Neural progenitor cell (in vitro differentiated cells): Measurements from ENCODE around the gene BEST2. TPM values are rescaled to one million over a fixed set of nuclear protein-coding genes. Genes with fewer than 3 reads are reported as not detected.
"Not testable (repeated sequence)": the region's sequence is repeated elsewhere in the genome, so short reads cannot be mapped to it uniquely, and the experiment has no call there.

Source experiments
- DNase-seq: peaks from one replicate; pipeline ENCODE4 v3.0.0-alpha.2; 2016; ENCODE audit warnings: low spot score
- H2AFZ ChIP-seq: fragments of 200-600 bp; sonication (generic); replicated peaks from 2 replicates; pipeline ENCODE4 v1.6.1; 2016; ENCODE audit warnings: antibody characterized with exemption
- H3F3A ChIP-seq: fragments of 200-600 bp; sonication (generic); 2 replicates; pipeline ENCODE4 v1.6.1; 2016; ENCODE audit warnings: antibody characterized with exemption, low read depth
- H3K27ac ChIP-seq: fragments of 200-600 bp; sonication (generic); 2 replicates; pipeline ENCODE4 v1.5.1; 2016; ENCODE audit warnings: mild to moderate bottlenecking
- H3K27me3 ChIP-seq: fragments of 200-600 bp; sonication (generic); 2 replicates; pipeline ENCODE4 v1.6.1; 2016; ENCODE audit warnings: mild to moderate bottlenecking, moderate library complexity
- H3K36me3 ChIP-seq: fragments of 200-600 bp; sonication (generic); 2 replicates; pipeline ENCODE4 v1.5.1; 2016
- H3K4me1 ChIP-seq: fragments of 200-600 bp; sonication (generic); 2 replicates; pipeline ENCODE4 v1.6.1; 2016; ENCODE audit warnings: mixed run types
- H3K4me2 ChIP-seq: fragments of 200-600 bp; sonication (generic); 2 replicates; pipeline ENCODE4 v1.6.1; 2016
- H3K4me3 ChIP-seq: fragments of 200-600 bp; sonication (generic); 2 replicates; pipeline ENCODE4 v1.5.1; 2016
- H3K79me2 ChIP-seq: fragments of 200-600 bp; sonication (generic); 2 replicates; pipeline ENCODE4 v1.6.1; 2016; ENCODE audit warnings: low read depth
- H3K9ac ChIP-seq: fragments of 200-600 bp; sonication (generic); 2 replicates; pipeline ENCODE4 v1.6.1; 2016
- H3K9me3 ChIP-seq: fragments of 200-600 bp; sonication (generic); 2 replicates; pipeline ENCODE4 v1.5.1; 2016; ENCODE audit warnings: low read depth
- H4K20me1 ChIP-seq: fragments of 200-600 bp; sonication (generic); 2 replicates; pipeline ENCODE4 v1.6.1; 2016; ENCODE audit warnings: low read depth
- H3K27ac Mint-ChIP-seq: 3 replicates; pipeline ENCODE4 v1.8.0; 2021; ENCODE audit warnings: mixed read lengths
- H3K27me3 Mint-ChIP-seq: 2 replicates; pipeline ENCODE4 v1.8.0; 2022; ENCODE audit warnings: low read depth, mild to moderate bottlenecking, inconsistent platforms, moderate library complexity, mixed read lengths; ENCODE audit not compliant: insufficient read depth
- H3K36me3 Mint-ChIP-seq: 3 replicates; pipeline ENCODE4 v1.8.0; 2021; ENCODE audit warnings: mixed read lengths
- H3K4me1 Mint-ChIP-seq: 3 replicates; pipeline ENCODE4 v1.8.0; 2021; ENCODE audit warnings: mixed read lengths
- H3K4me3 Mint-ChIP-seq: 3 replicates; pipeline ENCODE4 v1.8.0; 2021; ENCODE audit warnings: mild to moderate bottlenecking, moderate library complexity, mixed read lengths
- H3K9me3 Mint-ChIP-seq: 3 replicates; pipeline ENCODE4 v1.8.0; 2020; ENCODE audit warnings: mixed read lengths
- CTCF ChIP-seq: fragments of 200-600 bp; sonication (generic); IDR thresholded peaks from 2 replicates; pipeline ENCODE4 v1.5.1; 2017; ENCODE audit warnings: antibody characterized with exemption, mild to moderate bottlenecking
- EZH2 ChIP-seq: fragments of 200-600 bp; sonication (generic); IDR thresholded peaks from 2 replicates; pipeline ENCODE4 v1.6.1; 2017; ENCODE audit warnings: antibody characterized with exemption, mild to moderate bottlenecking, moderate library complexity
- EZH2phosphoT487 ChIP-seq: fragments of 200-600 bp; sonication (generic); IDR thresholded peaks from 2 replicates; pipeline ENCODE4 v1.6.1; 2017; ENCODE audit warnings: antibody characterized with exemption
- total RNA-seq: library from RNA; depleted of rRNA; stranded (reverse); fragments of >200 nt; gene quantifications from 2 replicates; pipeline ENCODE4 v1.2.3, GENCODE V29; 2015; ENCODE audit warnings: low replicate concordance

The BEST2 gene
- total RNA-seq, 1 donor from 2014 or later: not detected

GRCh38 chr19:12722566-12723380 lies 28.8 kb upstream of the BEST2 start:
- DNase-seq: peak; percentile 100
- peak overlapping the region; percentile 94 for H3K4me2 ChIP-seq
- no peaks in the 10 kb centered on the region for H3K27me3 ChIP-seq
- peak overlapping the region; percentile 66 for H3K4me3 ChIP-seq
- H3F3A ChIP-seq: peaks cover 46% of the 10 kb centered on the region
- Mint-ChIP-seq H3K27me3 (peaks cover 11% of the 10 kb centered on the region), H3K9me3 (no peaks in the 10 kb centered on the region), H3K27ac (peak overlapping the region; percentile 99), H3K4me1 (peaks cover 22% of the 10 kb centered on the region), H3K36me3 (peaks cover 10% of the 10 kb centered on the region), H3K4me3 (peak overlapping the region; percentile 99)
- peaks cover 64% of the 10 kb centered on the region for H3K79me2 ChIP-seq
- H3K27ac ChIP-seq: peak overlapping the region; percentile 87
- no peaks in the 10 kb centered on the region for H3K9me3 ChIP-seq
- H3K36me3 ChIP-seq: peaks cover 3% of the 10 kb centered on the region
- peak overlapping the region; percentile 72 for H3K9ac ChIP-seq
- H2AFZ ChIP-seq: peak overlapping the region; percentile 75
- TF ChIP-seq CTCF (no peak), EZH2 (peak; percentile 34)
- peaks cover 23% of the 10 kb centered on the region for H4K20me1 ChIP-seq
- peaks cover 6% of the 10 kb centered on the region for H3K4me1 ChIP-seq

- Histone ChIP-seq H3K9me3 (no peaks in the 10 kb centered on the region), H3K4me2 (peak overlapping the region; percentile 94), H4K20me1 (peaks cover 22% of the 10 kb centered on the region), H3K9ac (peak overlapping the region; percentile 71), H3K4me1 (peaks cover 6% of the 10 kb centered on the region), H3K79me2 (peaks cover 59% of the 10 kb centered on the region), H3K36me3 (peaks cover 3% of the 10 kb centered on the region), H2AFZ (no peak overlapping the region), H3F3A (peaks cover 45% of the 10 kb centered on the region), H3K4me3 (peak overlapping the region; percentile 66), H3K27me3 (no peaks in the 10 kb centered on the region), H3K27ac (peak overlapping the region; percentile 42)
- Mint-ChIP-seq H3K27me3 (peaks cover 11% of the 10 kb centered on the region), H3K36me3 (peaks cover 13% of the 10 kb centered on the region), H3K27ac (peak overlapping the region; percentile 99), H3K4me3 (peak overlapping the region; percentile 99), H3K9me3 (no peaks in the 10 kb centered on the region), H3K4me1 (peaks cover 22% of the 10 kb centered on the region)
- peak; percentile 28 for DNase-seq
- TF ChIP-seq EZH2phosphoT487 (no peak), CTCF (no peak)
These were observed 28.3 kb upstream of the BEST2 start for GRCh38 chr19:12723381-12723640.

GRCh38 chr19:12723641-12724426 lies 27.8 kb upstream of the BEST2 start, which contains the start of gene TNPO2:
Gene TNPO2, minus strand, starts transcription at chr19:12723932. Its CDS starts 2,955 bp downstream, at chr19:12720977.
- no peaks in the 10 kb centered on the region for H3K9me3 Mint-ChIP-seq

GRCh38 chr19:12725612-12726011 lies 26.0 kb upstream of the BEST2 start:
- not testable (repeated sequence) for H4K20me1 ChIP-seq, H3K27me3 ChIP-seq, H2AFZ ChIP-seq, H3K27ac Mint-ChIP-seq, H3K4me3 ChIP-seq, H3K9me3 ChIP-seq, DNase-seq, H3K4me2 ChIP-seq, H3K4me1 ChIP-seq, H3K36me3 ChIP-seq, H3K9ac ChIP-seq, H3K9me3 Mint-ChIP-seq, H3K27ac ChIP-seq
- Histone ChIP-seq H3F3A (peaks cover 50% of the 10 kb centered on the region), H3K79me2 (peaks cover 42% of the 10 kb centered on the region)
- peaks cover 18% of the 10 kb centered on the region for H3K36me3 Mint-ChIP-seq
- peak overlapping the region; percentile 18 for H3K4me3 Mint-ChIP-seq
- peaks cover 19% of the 10 kb centered on the region for H3K4me1 Mint-ChIP-seq
- H3K27me3 Mint-ChIP-seq: peaks cover 11% of the 10 kb centered on the region

More at GRCh38 chr19:12723641-12724426, 27.8 kb upstream of the BEST2 start, which contains the start of gene TNPO2:
- peaks cover 22% of the 10 kb centered on the region for H4K20me1 ChIP-seq
- H3K27ac ChIP-seq: peak within 1 kb of the TSS; percentile 70
- peaks cover 53% of the 10 kb centered on the region for H3K79me2 ChIP-seq
- H3F3A ChIP-seq: peaks cover 43% of the 10 kb centered on the region
- peaks cover 22% of the 10 kb centered on the region for H3K4me1 Mint-ChIP-seq
- H3K27me3 ChIP-seq: no peaks in the 10 kb centered on the region
- peak; percentile 92 for DNase-seq
- peak within 1 kb of the TSS; percentile 94 for H3K4me2 ChIP-seq
- H3K27me3 Mint-ChIP-seq: peaks cover 11% of the 10 kb centered on the region
- H3K4me1 ChIP-seq: peaks cover 6% of the 10 kb centered on the region
- no peaks in the 10 kb centered on the region for H3K9me3 ChIP-seq
- H3K36me3 Mint-ChIP-seq: peaks cover 10% of the 10 kb centered on the region
- peak within 1 kb of the TSS; percentile 71 for H3K9ac ChIP-seq
- TF ChIP-seq CTCF (no peak), EZH2 (no peak), EZH2phosphoT487 (no peak)
- H3K36me3 ChIP-seq: no peaks in the 10 kb centered on the region
- peak within 1 kb of the TSS; percentile 99 for H3K4me3 Mint-ChIP-seq
- peak within 1 kb of the TSS; percentile 99 for H3K27ac Mint-ChIP-seq
- H3K4me3 ChIP-seq: peak within 1 kb of the TSS; percentile 66
- peak within 1 kb of the TSS; percentile 75 for H2AFZ ChIP-seq
